ENCODE data around the gene PGAM2. TPM values are rescaled to one million over a fixed set of nuclear protein-coding genes. Genes with fewer than 3 reads are reported as not detected.
A peak's percentile ranks its signal among the peaks of the same experiment; 100 is the strongest.

The PGAM2 gene
- total RNA-seq, 2 donors from 2014 or later = 1.2 to 1.7 TPM

DNA sequence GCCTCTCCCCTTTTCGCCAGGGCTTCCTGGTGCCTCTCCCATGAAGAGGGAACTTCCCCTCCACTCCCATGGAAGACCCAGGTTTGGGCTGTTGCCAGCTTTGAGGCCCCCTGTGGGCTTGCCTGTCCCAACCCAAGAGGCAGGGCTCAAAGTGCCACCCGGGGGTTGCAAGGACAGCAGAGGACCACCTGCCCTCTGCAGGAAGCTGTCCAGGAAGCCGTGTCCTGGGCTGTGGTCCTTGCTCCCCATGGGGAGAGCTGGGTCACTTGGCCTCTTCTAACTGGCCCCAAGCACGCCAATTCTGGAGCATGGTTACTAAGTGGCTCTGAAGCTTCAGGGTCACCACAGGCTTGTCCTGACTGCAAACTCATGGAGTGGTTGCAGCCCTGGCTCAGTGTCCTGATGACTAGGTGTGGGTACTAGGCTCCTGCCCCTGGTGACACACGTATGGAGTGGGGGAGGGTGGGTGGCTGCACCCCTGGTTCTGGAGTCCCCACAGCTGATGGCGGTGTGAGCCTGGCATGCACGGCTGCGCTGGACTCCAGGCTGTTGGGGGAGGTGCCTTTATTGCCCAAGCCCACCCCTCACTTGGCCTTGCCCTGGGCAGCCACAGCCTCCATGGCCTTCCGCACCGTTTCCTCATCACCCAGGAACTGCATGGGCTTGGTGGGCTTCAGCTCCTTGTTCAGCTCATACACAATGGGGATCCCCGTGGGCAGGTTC, 3.0 kb downstream of the PGAM2 start:
- H3K36me3 Mint-ChIP-seq (ENCODE audit: insufficient read depth in 2 of 2) = peaks cover 5 to 16% of the 10 kb centered on the region in 2 donors
- no peak overlapping the region for H3K4me3 Mint-ChIP-seq
- no peaks in the 10 kb centered on the region for H3K9me3 Mint-ChIP-seq
- DNase-seq (no peak), ATAC-seq (replicated peaks in 1 of 2) (no peak)
- no peak overlapping the region for H3K27ac Mint-ChIP-seq
- no peaks in the 10 kb centered on the region for H3K27me3 Mint-ChIP-seq (ENCODE audit: low read depth)
- peaks cover 14% of the 10 kb centered on the region for H3K4me1 Mint-ChIP-seq (ENCODE audit: low read depth)

DNA sequence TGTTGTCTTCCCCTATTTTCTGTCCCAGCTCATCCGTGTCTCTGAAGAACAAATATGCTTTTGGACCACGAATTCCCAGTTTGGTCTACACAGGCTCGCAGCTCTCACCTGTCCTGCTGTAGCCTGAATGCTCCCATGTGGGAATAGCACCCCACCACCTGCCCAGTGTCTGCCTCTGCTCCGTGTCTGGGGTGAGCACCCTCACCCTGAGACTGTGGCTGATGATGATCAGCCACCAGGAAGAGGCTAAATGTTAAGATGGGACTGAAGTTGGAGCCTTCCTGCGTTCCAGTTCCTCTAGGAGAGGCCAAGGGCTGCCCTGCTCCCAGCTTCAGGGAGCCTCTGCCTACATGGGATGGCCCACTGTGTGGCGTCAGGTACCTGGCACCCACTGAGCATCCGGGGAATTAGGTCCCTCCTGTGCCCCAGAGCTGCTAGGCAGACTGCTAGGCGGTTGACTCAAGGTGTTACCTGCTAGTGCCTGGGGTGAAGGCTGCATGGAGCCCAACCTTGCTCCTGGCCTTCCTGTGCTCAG, 3.7 kb downstream of the PGAM2 start:
- H3K27me3 Mint-ChIP-seq (ENCODE audit: low read depth) = no peaks in the 10 kb centered on the region
- no peak for DNase-seq
- no peak overlapping the region for H3K4me3 Mint-ChIP-seq
- H3K9me3 Mint-ChIP-seq = no peaks in the 10 kb centered on the region
- peaks cover 5 to 14% of the 10 kb centered on the region in 2 donors for H3K36me3 Mint-ChIP-seq (ENCODE audit: insufficient read depth in 2 of 2)
- H3K27ac Mint-ChIP-seq = no peak overlapping the region
- no peak for ATAC-seq (replicated peaks in 1 of 2)
- peaks cover 14% of the 10 kb centered on the region for H3K4me1 Mint-ChIP-seq (ENCODE audit: low read depth)

DNA sequence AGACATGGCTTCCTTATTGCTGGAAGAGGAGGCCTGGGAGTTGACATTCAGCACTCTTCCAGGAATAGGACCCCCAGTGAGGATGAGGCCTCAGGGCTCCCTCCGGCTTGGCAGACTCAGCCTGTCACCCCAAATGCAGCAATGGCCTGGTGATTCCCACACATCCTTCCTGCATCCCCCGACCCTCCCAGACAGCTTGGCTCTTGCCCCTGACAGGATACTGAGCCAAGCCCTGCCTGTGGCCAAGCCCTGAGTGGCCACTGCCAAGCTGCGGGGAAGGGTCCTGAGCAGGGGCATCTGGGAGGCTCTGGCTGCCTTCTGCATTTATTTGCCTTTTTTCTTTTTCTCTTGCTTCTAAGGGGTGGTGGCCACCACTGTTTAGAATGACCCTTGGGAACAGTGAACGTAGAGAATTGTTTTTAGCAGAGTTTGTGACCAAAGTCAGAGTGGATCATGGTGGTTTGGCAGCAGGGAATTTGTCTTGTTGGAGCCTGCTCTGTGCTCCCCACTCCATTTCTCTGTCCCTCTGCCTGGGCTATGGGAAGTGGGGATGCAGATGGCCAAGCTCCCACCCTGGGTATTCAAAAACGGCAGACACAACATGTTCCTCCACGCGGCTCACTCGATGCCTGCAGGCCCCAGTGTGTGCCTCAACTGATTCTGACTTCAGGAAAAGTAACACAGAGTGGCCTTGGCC, 4.3 kb downstream of the PGAM2 start:
- DNase-seq (no peak), ATAC-seq (replicated peaks in 1 of 2) (no peak)
- Mint-ChIP-seq H3K4me1 (ENCODE audit: low read depth) (peaks cover 14% of the 10 kb centered on the region), H3K9me3 (no peaks in the 10 kb centered on the region), H3K27ac (no peak overlapping the region), H3K36me3 (ENCODE audit: insufficient read depth in 2 of 2) (peaks cover 6 to 16% of the 10 kb centered on the region in 2 donors), H3K4me3 (no peak overlapping the region), H3K27me3 (ENCODE audit: low read depth) (no peaks in the 10 kb centered on the region)

DNA sequence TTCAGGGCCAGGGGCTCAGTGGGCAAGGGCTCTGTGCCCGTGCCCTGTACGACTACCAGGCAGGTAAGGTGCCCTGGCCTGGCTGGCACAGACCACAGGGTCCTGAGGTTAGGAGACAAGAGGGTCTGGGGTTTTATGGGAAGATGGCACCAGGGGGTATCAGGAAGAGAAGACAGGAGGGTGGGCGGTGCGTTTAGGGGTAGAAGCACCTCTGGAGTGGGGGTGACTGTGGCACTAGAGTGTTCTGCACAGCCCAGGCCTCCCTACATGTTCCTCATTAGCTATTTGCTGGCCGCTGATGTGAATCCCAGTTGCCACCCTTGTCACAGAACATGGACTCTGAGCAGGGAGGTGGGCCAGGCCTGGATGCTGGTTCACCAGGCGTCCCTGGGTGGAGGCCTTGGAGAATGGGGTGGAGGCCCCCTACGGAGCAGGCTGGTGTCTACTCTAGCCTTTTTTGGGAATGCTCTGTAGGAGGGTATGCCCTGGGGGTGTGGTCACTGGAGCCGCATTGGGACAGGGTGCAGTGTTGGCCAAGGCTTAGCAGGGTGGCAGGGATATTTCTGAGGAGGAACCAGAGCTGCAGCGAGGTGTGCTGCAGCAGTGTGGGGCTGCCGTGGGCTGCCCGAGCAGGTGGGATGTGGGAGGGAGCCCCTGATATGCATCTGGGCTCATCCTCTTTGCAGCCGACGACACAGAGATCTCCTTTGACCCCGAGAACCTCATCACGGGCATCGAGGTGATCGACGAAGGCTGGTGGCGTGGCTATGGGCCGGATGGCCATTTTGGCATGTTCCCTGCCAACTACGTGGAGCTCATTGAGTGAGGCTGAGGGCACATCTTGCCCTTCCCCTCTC, 5.0 kb downstream of the PGAM2 start:
- Mint-ChIP-seq H3K4me1 (ENCODE audit: low read depth) (peaks cover 8% of the 10 kb centered on the region), H3K27me3 (ENCODE audit: low read depth) (no peaks in the 10 kb centered on the region), H3K4me3 (no peak overlapping the region), H3K9me3 (no peaks in the 10 kb centered on the region), H3K36me3 (ENCODE audit: insufficient read depth in 2 of 2) (peaks cover 7 to 23% of the 10 kb centered on the region in 2 donors), H3K27ac (no peak overlapping the region)
- ATAC-seq (replicated peaks in 1 of 2) (no peak), DNase-seq (no peak)

DNA sequence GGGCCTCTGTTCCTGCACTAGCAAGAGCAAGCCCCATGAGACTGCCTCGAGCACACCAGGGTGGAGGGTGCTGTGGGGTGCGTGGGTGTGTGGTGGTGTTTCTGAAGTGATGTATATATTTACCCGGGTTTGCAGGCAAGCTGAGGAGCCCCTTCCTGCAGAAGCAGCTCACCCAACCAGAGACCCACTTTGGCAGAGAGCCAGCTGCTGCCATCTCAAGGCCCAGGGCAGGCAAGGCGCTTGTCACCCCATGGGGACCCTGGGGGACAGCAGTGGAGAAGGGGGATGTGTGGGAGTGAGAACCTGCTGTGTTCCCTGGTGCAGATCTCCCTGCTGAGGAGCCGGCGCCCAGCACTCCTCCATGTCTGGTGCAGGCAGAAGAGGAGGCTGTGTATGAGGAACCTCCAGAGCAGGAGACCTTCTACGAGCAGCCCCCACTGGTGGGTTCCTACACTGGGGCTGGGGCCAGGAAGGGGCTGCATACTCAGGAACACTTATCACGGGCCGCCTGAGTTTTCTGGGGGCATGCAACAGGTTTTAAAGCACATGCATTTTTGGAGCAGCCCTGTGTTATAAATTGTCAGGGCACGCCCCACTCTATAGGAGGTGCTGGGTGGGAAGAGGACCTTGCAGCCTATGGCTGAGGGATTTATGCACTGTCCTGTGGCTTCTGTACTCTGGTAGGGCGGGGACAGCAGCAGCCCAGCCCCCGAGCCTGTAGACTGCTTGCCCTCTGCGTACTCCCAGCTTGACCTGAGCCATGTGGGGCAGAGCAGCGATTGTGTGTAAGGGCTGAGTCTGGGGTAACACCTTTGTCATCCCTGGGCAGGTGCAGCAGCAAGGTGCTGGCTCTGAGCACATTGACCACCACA, 5.9 kb downstream of the PGAM2 start:
- peaks cover 6% of the 10 kb centered on the region for H3K4me1 Mint-ChIP-seq (ENCODE audit: low read depth)
- no peak for DNase-seq
- ATAC-seq (replicated peaks in 1 of 2) = peak in 1 of 2 donors; percentile 23
- no peak overlapping the region for H3K27ac Mint-ChIP-seq
- H3K9me3 Mint-ChIP-seq = no peaks in the 10 kb centered on the region
- H3K4me3 Mint-ChIP-seq = no peak overlapping the region
- H3K36me3 Mint-ChIP-seq (ENCODE audit: insufficient read depth in 2 of 2) = peaks cover 7 to 28% of the 10 kb centered on the region in 2 donors
- H3K27me3 Mint-ChIP-seq (ENCODE audit: low read depth) = no peaks in the 10 kb centered on the region

DNA sequence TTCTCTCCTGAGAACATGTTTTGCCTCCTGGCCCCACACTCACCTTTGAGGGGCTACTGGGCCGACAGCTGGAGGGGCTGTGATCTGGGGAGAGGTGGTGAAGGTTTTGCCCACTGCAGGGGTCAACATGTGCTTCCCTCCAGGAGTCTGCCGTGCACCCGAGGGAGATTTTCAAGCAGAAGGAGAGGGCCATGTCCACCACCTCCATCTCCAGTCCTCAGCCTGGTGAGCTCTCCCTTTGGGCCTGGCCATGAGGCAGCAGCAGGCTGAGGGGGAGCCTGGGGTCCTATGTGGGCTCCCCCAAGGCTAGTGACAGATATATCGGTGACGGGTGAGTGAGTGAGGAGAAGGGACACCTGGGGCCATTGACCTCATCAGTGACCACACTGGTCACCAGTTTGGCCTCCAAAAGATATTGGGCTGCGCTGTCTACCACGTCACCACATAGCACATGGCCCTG, 6.6 kb downstream of the PGAM2 start:
- no peaks in the 10 kb centered on the region for H3K9me3 Mint-ChIP-seq
- H3K4me3 Mint-ChIP-seq = no peak overlapping the region
- no peaks in the 10 kb centered on the region for H3K27me3 Mint-ChIP-seq (ENCODE audit: low read depth)
- peaks cover 7 to 28% of the 10 kb centered on the region in 2 donors for H3K36me3 Mint-ChIP-seq (ENCODE audit: insufficient read depth in 2 of 2)
- H3K27ac Mint-ChIP-seq = no peak overlapping the region
- H3K4me1 Mint-ChIP-seq (ENCODE audit: low read depth) = peaks cover 6% of the 10 kb centered on the region
- ATAC-seq (replicated peaks in 1 of 2) = no peak
- DNase-seq = no peak

DNA sequence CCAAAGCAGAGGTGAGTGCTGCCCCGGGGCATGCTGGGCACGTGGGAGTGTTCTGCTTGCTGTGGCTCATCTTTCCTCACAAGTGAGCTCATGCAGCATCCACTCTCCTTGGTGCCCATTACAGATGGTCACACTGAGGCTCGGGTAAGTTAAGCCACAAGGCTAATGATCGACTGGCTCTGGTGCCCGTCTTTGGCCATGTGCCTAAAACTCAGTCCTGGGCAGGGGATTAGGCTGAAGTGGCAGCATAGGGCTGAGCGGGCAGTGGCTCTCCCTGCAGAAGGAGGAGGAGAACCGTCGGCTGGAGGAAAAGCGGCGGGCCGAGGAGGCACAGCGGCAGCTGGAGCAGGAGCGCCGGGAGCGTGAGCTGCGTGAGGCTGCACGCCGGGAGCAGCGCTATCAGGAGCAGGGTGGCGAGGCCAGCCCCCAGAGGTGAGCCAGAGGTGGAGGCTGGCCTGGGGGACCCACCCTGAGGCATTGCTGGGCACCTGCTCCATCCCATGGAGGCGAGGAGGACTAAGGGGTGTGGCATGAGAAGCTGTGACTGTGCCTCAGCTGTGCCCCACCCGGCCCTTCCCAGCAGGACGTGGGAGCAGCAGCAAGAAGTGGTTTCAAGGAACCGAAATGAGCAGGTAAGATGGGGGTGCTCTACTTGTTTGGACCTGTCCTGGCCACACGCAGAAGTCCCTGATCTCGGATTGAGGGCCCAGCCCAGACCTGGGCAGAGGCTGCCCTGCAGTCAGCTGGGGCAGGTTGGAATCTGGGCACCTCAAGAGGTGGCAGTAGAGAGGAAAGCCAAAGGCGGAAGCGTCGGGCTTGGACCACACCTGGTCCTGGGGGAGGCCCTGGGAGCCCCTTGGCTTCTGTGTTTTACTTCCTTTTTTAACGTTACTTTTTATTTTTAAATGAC, 7.3 kb downstream of the PGAM2 start:
- ATAC-seq (replicated peaks in 1 of 2) (no peak), DNase-seq (no peak)
- peaks cover 7 to 27% of the 10 kb centered on the region in 2 donors for H3K36me3 Mint-ChIP-seq (ENCODE audit: insufficient read depth in 2 of 2)
- H3K4me3 Mint-ChIP-seq = no peak overlapping the region
- H3K4me1 Mint-ChIP-seq (ENCODE audit: low read depth) = peaks cover 6% of the 10 kb centered on the region
- no peaks in the 10 kb centered on the region for H3K9me3 Mint-ChIP-seq
- no peaks in the 10 kb centered on the region for H3K27me3 Mint-ChIP-seq (ENCODE audit: low read depth)
- H3K27ac Mint-ChIP-seq = peak overlapping the region; percentile 31

DNA sequence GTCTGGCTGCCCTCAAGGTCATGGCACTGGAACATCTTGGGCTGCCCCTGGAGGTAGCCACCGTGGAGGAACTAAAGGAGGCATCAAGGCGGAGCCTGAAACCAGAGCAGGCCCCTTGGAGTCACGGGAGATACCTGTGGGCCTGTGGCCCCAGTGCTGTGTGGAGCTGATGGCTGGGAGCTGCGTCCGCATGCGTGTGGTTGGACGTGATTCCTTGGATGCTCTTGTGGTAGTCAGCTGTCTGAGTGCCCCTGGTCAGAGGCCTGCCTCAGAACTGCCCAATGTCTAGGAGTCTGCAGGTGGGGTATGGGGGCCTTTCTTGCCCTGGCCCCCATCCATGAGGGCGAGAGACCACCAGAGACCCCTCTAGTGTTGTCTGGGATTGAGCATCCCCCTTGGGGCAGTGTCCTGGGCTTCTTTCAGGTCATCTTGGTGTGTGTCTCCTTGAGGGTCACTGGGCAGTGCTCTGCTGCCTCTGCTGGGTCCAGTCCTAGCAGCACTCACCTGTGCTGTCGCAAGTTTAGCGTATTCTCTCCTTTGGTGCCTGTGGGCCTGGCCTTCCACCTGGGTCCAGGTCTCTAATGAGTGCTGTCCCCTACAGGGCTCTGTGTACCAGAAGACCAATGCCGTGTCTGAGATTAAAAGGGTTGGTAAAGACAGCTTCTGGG, 8.1 kb downstream of the PGAM2 start:
- Mint-ChIP-seq H3K4me1 (ENCODE audit: low read depth) (peaks cover 11% of the 10 kb centered on the region), H3K27ac (peak overlapping the region; percentile 31), H3K4me3 (no peak overlapping the region), H3K36me3 (ENCODE audit: insufficient read depth in 2 of 2) (peaks cover 7 to 27% of the 10 kb centered on the region in 2 donors), H3K9me3 (no peaks in the 10 kb centered on the region), H3K27me3 (ENCODE audit: low read depth) (no peaks in the 10 kb centered on the region)
- no peak for ATAC-seq (replicated peaks in 1 of 2)
- DNase-seq = no peak

DNA sequence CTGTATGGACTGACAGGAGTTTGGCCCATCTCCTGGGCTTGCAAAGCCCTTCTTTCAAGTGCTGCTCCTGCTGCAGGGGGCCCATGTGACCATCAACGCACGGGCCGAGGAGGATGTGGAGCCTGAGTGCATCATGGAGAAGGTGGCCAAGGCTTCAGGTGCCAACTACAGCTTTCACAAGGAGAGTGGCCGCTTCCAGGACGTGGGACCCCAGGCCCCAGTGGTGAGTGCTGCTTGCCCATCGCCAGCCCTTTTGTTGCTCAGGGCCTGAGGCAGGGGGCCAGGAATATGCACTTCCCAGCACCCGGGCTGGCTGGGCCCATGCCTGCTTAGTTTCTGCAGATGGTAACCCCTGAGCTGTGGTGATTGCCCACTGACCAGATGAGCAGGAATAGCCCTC, 8.7 kb downstream of the PGAM2 start:
- no peaks in the 10 kb centered on the region for H3K9me3 Mint-ChIP-seq
- H3K27me3 Mint-ChIP-seq (ENCODE audit: low read depth) = no peaks in the 10 kb centered on the region
- ATAC-seq (replicated peaks in 1 of 2) = no peak
- peaks cover 9 to 27% of the 10 kb centered on the region in 2 donors for H3K36me3 Mint-ChIP-seq (ENCODE audit: insufficient read depth in 2 of 2)
- H3K27ac Mint-ChIP-seq = no peak overlapping the region
- no peak overlapping the region for H3K4me3 Mint-ChIP-seq
- DNase-seq = no peak
- H3K4me1 Mint-ChIP-seq (ENCODE audit: low read depth) = peaks cover 13% of the 10 kb centered on the region

DNA sequence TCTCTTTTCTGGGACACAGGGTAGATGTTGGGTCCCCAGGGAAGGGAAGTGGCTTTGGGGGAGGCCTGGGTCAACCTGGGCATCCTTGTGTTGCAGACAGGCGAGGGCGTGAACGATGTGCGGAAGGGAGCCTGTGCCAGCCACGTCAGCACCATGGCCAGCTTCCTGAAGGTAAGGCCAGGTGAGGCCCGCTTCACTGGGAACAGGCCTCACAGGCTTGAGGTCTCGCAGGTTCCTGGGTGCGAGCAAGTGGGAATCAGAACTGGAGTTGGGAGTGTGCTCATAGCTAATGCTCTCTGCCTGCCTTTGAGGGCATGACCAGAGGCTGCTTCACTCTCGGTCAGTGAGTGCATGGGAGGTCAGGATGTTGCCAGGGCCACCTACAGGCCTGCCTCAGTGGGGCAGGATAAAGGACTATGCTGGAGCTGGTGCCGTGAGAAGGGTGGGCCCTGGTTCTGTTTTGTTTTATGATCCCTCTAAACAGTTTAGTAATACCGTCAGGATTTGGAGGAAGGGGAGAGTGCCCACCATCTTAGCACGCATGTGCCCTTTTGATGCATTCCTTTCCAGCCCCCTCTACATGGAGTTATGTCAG, 12.5 kb downstream of the PGAM2 start:
- H3K27me3 Mint-ChIP-seq (ENCODE audit: low read depth) = no peaks in the 10 kb centered on the region
- H3K4me1 Mint-ChIP-seq (ENCODE audit: low read depth) = peaks cover 45% of the 10 kb centered on the region
- DNase-seq = no peak
- no peak for ATAC-seq (replicated peaks in 1 of 2)
- no peaks in the 10 kb centered on the region for H3K9me3 Mint-ChIP-seq
- peaks cover 8 to 27% of the 10 kb centered on the region in 2 donors for H3K36me3 Mint-ChIP-seq (ENCODE audit: insufficient read depth in 2 of 2)
- H3K4me3 Mint-ChIP-seq = no peak overlapping the region
- H3K27ac Mint-ChIP-seq = no peak overlapping the region
